ENCODE measurements around the gene SLC22A12.

Gene SLC22A12

DNA sequence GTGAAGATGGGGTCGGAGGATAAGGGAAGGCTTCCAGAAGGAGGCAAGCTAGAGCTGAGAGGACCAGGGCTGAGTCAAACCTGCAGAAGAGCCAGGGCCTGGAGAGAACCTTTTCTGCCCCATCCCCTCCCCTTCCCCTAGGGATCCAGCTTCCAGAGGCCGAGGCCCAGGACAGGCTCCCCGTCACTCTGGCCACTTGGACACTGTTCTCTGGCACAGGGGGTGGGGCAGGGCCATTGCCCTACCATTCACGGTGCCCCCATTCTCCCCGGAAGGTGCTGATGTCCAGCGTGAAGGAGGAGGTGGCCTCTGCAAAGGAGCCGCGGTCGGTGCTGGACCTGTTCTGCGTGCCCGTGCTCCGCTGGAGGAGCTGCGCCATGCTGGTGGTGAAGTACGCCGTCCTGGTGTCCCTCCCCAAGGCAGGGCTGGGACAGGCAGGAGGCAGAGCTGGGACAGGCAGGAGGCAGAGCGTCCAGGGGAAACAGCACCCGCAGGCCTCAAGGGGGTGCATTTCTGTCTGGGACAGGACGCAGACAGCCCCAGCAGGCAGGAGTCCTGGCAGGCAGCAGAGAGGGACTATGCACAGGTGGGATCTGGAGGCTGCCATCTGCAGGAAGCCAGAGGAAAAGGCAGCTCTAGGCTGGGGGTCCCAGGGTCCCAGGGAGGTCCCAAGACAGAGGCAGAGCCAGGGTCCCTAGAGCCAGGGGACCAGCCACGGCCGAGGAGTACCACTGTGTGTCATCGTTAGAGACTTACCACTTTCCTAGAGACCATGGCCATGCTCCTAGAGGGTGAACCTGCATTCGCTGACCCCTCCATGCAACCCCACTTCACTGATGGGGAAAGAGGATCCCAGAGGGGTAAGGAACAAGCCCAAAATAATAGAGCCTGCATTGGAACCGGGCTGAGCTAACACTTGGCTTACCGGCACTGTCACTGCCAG is 25.8 kb upstream of the SLC22A12 start:
- H3K4me1 ChIP-seq (ENCODE audit: control insufficient read depth, insufficient read depth, low read length), result peaks cover 6% of the 10 kb centered on the region
- H3K36me3 ChIP-seq (ENCODE audit: control insufficient read depth, insufficient read depth, low read length), result no peaks in the 10 kb centered on the region
- no peak overlapping the region for H3K4me3 ChIP-seq (ENCODE audit: low read depth, low read length)
- H3K9ac ChIP-seq (ENCODE audit: low read depth, low read length), result no peak overlapping the region
- no peaks in the 10 kb centered on the region for H3K9me3 ChIP-seq (ENCODE audit: control insufficient read depth, insufficient read depth, low read length)
- H3K27me3 ChIP-seq (ENCODE audit: control insufficient read depth, insufficient read depth, low read length), result no peaks in the 10 kb centered on the region

DNA sequence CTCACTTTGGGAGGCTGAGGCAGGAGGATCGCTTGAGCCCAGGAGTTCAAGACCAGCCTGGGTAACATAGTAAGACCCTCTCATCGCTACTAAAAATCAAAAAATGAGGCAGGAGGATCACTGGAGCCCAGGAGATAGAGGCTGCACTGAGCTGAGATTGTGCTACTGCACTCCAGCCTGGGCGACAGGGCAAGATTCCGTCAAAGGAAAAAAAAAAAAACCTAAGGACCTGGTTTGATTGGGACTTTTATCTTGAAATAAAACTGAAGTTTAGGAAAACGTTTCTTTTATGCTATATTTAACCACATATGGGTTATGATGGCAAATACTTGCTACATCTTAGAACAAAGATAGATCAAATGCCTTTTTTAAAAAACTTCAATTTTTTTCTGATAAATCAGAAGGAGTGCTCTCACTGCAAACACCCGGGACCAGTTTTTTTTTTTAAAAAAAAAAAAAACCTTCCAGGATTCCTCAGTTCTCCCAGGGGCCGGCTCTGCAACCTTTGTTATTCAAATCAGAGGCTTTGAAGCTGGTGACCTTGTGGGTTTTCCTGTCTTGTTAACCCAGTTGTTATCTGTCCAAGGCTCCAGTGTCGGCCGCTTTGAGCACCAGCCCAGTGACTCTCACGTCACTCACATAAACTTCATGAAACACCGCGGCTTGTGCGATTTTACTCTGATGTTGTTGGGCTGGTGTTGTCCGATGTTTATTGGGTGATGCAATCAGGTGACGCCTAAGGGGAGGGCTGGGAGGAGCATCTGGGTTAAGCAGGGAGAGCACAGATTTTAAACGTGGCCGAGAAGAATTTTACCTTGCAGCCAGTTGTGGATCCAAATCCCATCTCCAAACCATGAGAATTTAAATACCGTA is 24.7 kb upstream of the SLC22A12 start:
- Histone ChIP-seq H3K4me3 (ENCODE audit: low read depth, low read length) (peak overlapping the region; percentile 46), H3K27me3 (ENCODE audit: control insufficient read depth, insufficient read depth, low read length) (no peaks in the 10 kb centered on the region), H3K9me3 (ENCODE audit: control insufficient read depth, insufficient read depth, low read length) (no peaks in the 10 kb centered on the region), H3K9ac (ENCODE audit: low read depth, low read length) (peak overlapping the region; percentile 47), H3K4me1 (ENCODE audit: control insufficient read depth, insufficient read depth, low read length) (peaks cover 6% of the 10 kb centered on the region), H3K36me3 (ENCODE audit: control insufficient read depth, insufficient read depth, low read length) (no peaks in the 10 kb centered on the region)

GRCh38 chr11:64566915-64567891 is 23.8 kb upstream of the SLC22A12 start:
- H3K36me3 ChIP-seq (ENCODE audit: control insufficient read depth, insufficient read depth, low read length), result no peaks in the 10 kb centered on the region
- H3K9me3 ChIP-seq (ENCODE audit: control insufficient read depth, insufficient read depth, low read length), result no peaks in the 10 kb centered on the region
- peaks cover 6% of the 10 kb centered on the region for H3K4me1 ChIP-seq (ENCODE audit: control insufficient read depth, insufficient read depth, low read length)
- no peaks in the 10 kb centered on the region for H3K27me3 ChIP-seq (ENCODE audit: control insufficient read depth, insufficient read depth, low read length)
- peak overlapping the region; percentile 47 for H3K9ac ChIP-seq (ENCODE audit: low read depth, low read length)
- H3K4me3 ChIP-seq (ENCODE audit: low read depth, low read length), result peak overlapping the region; percentile 46

- Histone ChIP-seq H3K4me1 (ENCODE audit: control insufficient read depth, insufficient read depth, low read length) (peaks cover 6% of the 10 kb centered on the region), H3K36me3 (ENCODE audit: control insufficient read depth, insufficient read depth, low read length) (no peaks in the 10 kb centered on the region)
These were observed 22.9 kb upstream of the SLC22A12 start for GRCh38 chr11:64568041-64568571.

GRCh38 chr11:64568584-64569140 is 22.4 kb upstream of the SLC22A12 start:
- H3K27me3 ChIP-seq (ENCODE audit: control insufficient read depth, insufficient read depth, low read length), result no peaks in the 10 kb centered on the region
- H3K9me3 ChIP-seq (ENCODE audit: control insufficient read depth, insufficient read depth, low read length), result no peaks in the 10 kb centered on the region
- H3K4me1 ChIP-seq (ENCODE audit: control insufficient read depth, insufficient read depth, low read length), result peaks cover 6% of the 10 kb centered on the region
- no peak overlapping the region for H3K4me3 ChIP-seq (ENCODE audit: low read depth, low read length)
- H3K36me3 ChIP-seq (ENCODE audit: control insufficient read depth, insufficient read depth, low read length), result no peaks in the 10 kb centered on the region
- H3K9ac ChIP-seq (ENCODE audit: low read depth, low read length), result no peak overlapping the region

More at GRCh38 chr11:64568041-64568571, 22.9 kb upstream of the SLC22A12 start:
- Histone ChIP-seq H3K27me3 (ENCODE audit: control insufficient read depth, insufficient read depth, low read length) (no peaks in the 10 kb centered on the region), H3K9ac (ENCODE audit: low read depth, low read length) (no peak overlapping the region), H3K9me3 (ENCODE audit: control insufficient read depth, insufficient read depth, low read length) (no peaks in the 10 kb centered on the region), H3K4me3 (ENCODE audit: low read depth, low read length) (no peak overlapping the region)

DNA sequence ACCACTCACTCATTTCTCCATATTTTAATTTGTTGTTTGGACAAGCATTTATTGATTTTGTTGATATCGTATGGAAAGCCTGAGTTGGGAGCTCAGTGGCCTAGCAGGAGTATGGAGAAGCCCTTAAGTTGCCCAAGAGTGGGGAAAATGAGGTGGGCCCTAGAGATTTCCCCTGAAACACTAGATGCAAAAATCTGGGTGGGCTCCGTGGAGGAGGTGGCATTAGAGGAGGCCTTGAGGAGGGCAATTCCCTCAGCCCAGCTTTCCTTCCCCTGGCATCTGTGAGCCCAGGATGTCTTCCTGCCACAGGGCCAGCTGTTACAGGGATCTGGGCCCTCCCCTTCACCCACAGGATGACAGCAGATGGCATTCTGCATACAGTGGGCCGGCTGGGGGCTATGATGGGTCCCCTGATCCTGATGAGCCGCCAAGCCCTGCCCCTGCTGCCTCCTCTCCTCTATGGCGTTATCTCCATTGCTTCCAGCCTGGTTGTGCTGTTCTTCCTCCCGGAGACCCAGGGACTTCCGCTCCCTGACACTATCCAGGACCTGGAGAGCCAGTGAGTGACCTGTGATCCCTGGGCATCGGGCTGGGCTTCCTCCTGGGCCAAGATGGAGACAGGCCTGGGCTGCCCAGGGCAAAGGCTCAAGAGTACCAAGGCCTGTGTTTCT is 21.6 kb upstream of the SLC22A12 start:
- Histone ChIP-seq H3K36me3 (ENCODE audit: control insufficient read depth, insufficient read depth, low read length) (no peaks in the 10 kb centered on the region), H3K9me3 (ENCODE audit: control insufficient read depth, insufficient read depth, low read length) (no peaks in the 10 kb centered on the region), H3K4me3 (ENCODE audit: low read depth, low read length) (no peak overlapping the region), H3K27me3 (ENCODE audit: control insufficient read depth, insufficient read depth, low read length) (no peaks in the 10 kb centered on the region), H3K9ac (ENCODE audit: low read depth, low read length) (no peak overlapping the region), H3K4me1 (ENCODE audit: control insufficient read depth, insufficient read depth, low read length) (peaks cover 6% of the 10 kb centered on the region)

GRCh38 chr11:64570341-64570740 is 20.7 kb upstream of the SLC22A12 start:
- Histone ChIP-seq H3K9ac (ENCODE audit: low read depth, low read length) (no peak overlapping the region), H3K4me1 (ENCODE audit: control insufficient read depth, insufficient read depth, low read length) (peaks cover 6% of the 10 kb centered on the region), H3K9me3 (ENCODE audit: control insufficient read depth, insufficient read depth, low read length) (no peaks in the 10 kb centered on the region), H3K27me3 (ENCODE audit: control insufficient read depth, insufficient read depth, low read length) (no peaks in the 10 kb centered on the region), H3K4me3 (ENCODE audit: low read depth, low read length) (no peak overlapping the region), H3K36me3 (ENCODE audit: control insufficient read depth, insufficient read depth, low read length) (no peaks in the 10 kb centered on the region)

DNA sequence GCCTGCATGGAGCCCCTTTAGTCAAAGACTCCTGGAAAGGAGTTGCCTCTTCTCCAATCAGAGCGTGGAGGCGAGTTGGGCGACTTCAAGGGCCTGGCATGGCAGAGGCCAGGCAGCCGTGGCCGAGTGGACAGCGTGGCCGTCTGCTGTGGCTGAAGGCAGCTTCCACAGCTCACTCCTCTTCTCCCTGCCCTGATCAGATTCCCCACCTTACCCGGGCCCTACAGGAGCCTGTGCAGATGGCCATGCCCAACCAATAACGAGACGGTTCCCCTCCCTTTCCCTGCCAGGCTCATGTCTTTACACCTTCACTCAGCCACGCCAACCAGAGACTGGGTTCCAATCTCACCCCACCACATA is 20.0 kb upstream of the SLC22A12 start:
- Histone ChIP-seq H3K4me3 (ENCODE audit: low read depth, low read length) (no peak overlapping the region), H3K9ac (ENCODE audit: low read depth, low read length) (no peak overlapping the region), H3K9me3 (ENCODE audit: control insufficient read depth, insufficient read depth, low read length) (no peaks in the 10 kb centered on the region), H3K4me1 (ENCODE audit: control insufficient read depth, insufficient read depth, low read length) (peaks cover 6% of the 10 kb centered on the region), H3K36me3 (ENCODE audit: control insufficient read depth, insufficient read depth, low read length) (no peaks in the 10 kb centered on the region), H3K27me3 (ENCODE audit: control insufficient read depth, insufficient read depth, low read length) (no peaks in the 10 kb centered on the region)

GRCh38 chr11:64571410-64572091 is 19.5 kb upstream of the SLC22A12 start:
- Histone ChIP-seq H3K36me3 (ENCODE audit: control insufficient read depth, insufficient read depth, low read length) (no peaks in the 10 kb centered on the region), H3K27me3 (ENCODE audit: control insufficient read depth, insufficient read depth, low read length) (no peaks in the 10 kb centered on the region), H3K9me3 (ENCODE audit: control insufficient read depth, insufficient read depth, low read length) (no peaks in the 10 kb centered on the region), H3K9ac (ENCODE audit: low read depth, low read length) (no peak overlapping the region), H3K4me1 (ENCODE audit: control insufficient read depth, insufficient read depth, low read length) (peaks cover 4% of the 10 kb centered on the region), H3K4me3 (ENCODE audit: low read depth, low read length) (no peak overlapping the region)

DNA sequence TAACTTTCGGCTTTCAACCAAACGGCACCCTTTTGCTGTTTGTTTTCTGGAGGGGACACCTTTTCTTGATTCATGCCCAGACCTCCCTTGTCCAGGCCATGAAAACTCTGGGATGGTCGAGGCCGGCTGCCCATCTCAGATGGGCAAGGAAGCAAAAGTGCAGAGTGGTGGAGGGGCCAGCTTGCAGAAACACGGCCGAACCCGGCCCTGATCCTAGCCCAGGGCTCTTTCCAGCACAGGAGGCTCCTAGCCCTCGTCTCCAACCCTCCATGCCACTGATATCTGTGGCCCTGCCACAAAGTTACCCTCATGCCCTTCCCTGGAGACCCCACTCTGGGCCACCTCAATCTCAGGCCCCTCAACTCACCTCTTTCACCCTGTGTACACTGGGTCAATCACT is 18.9 kb upstream of the SLC22A12 start:
- Histone ChIP-seq H3K36me3 (ENCODE audit: control insufficient read depth, insufficient read depth, low read length) (no peaks in the 10 kb centered on the region), H3K9ac (ENCODE audit: low read depth, low read length) (no peak overlapping the region), H3K27me3 (ENCODE audit: control insufficient read depth, insufficient read depth, low read length) (no peaks in the 10 kb centered on the region), H3K4me3 (ENCODE audit: low read depth, low read length) (no peak overlapping the region), H3K9me3 (ENCODE audit: control insufficient read depth, insufficient read depth, low read length) (no peaks in the 10 kb centered on the region), H3K4me1 (ENCODE audit: control insufficient read depth, insufficient read depth, low read length) (no peaks in the 10 kb centered on the region)
